ENCODE measurements around the gene COMMD1.

Gene COMMD1

DNA sequence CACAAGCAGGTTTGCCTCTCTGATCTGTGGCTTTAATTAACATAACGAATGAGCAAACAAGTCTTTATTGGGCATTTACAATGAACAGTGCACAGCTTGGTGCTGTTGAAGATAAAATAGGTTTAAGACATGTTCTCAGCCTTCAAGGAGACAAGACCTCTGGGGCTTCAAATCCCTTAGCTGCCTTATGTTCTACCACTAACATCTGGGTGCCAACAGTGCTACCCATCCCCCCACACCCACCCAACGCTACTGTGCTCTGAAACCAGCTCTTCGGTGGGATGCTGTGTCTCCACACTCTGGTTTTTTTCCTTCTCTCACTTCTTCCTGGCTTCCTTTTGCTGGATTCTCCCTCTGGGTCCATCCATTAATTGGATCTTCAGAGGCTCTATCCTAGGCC lies 276.4 kb downstream of the COMMD1 start (continued):
- TF ChIP-seq ZFP3 (CRISPR knock-in tag; IDR thresholded peaks at IDR 0.05) = no peak

DNA sequence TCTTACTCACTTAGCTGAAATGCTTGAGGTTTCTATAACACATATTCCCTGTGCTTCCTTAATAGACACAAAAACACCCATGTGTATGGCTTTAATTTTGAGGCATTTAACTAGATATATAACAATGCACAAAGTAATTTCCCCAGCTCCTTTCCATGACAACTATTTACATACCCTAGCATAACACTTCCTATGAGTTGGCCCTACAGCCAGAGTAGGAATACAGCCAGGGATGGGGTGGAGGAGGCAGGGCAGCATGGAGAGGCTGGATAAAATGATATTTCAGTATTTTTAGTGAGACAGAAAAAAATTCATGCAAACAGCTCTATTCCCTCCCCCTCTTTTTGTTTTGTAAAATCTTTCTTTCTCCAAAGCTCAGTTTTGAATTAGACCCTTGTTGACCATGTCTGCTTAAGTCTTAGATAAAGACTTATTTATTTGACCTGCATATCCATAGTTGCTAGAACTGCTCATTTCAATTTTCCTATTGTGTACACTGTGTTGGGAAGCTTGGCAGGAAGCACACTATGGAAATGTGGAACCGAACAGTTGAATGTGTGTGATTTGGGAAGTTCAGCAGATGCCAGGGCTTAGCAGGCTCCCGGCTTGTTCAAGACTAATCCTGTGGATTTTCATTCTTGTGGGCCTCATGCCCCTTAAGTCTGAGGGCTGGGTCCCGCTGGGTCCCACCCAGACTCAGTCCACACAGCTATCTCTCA lies 279.2 kb downstream of the COMMD1 start:
- no peak for TF ChIP-seq RARB (CRISPR knock-in tag; IDR thresholded peaks at IDR 0.05)
- TF ChIP-seq ZFP30 (CRISPR knock-in tag; IDR thresholded peaks at IDR 0.05) = no peak
- no peak for TF ChIP-seq ARNTL (CRISPR knock-in tag; IDR thresholded peaks at IDR 0.05; ENCODE audit: borderline replicate concordance, low read depth)
- no peak for TF ChIP-seq ZNF8 (CRISPR knock-in tag; IDR thresholded peaks at IDR 0.05)
- no peak for TF ChIP-seq CSDC2 (CRISPR knock-in tag; IDR thresholded peaks at IDR 0.05)
- no peak for TF ChIP-seq CSRNP3 (CRISPR knock-in tag; IDR thresholded peaks at IDR 0.05)
- TF ChIP-seq PPARA (CRISPR knock-in tag; IDR thresholded peaks at IDR 0.05; ENCODE audit: borderline replicate concordance) = no peak
- no peak for TF ChIP-seq ZNF70 (CRISPR knock-in tag; IDR thresholded peaks at IDR 0.05)
- no peak for TF ChIP-seq GLIS3 (CRISPR knock-in tag; IDR thresholded peaks at IDR 0.05)
- no peak for TF ChIP-seq TOX (CRISPR knock-in tag; IDR thresholded peaks at IDR 0.05; ENCODE audit: borderline replicate concordance)
- TF ChIP-seq, protein P1, sequence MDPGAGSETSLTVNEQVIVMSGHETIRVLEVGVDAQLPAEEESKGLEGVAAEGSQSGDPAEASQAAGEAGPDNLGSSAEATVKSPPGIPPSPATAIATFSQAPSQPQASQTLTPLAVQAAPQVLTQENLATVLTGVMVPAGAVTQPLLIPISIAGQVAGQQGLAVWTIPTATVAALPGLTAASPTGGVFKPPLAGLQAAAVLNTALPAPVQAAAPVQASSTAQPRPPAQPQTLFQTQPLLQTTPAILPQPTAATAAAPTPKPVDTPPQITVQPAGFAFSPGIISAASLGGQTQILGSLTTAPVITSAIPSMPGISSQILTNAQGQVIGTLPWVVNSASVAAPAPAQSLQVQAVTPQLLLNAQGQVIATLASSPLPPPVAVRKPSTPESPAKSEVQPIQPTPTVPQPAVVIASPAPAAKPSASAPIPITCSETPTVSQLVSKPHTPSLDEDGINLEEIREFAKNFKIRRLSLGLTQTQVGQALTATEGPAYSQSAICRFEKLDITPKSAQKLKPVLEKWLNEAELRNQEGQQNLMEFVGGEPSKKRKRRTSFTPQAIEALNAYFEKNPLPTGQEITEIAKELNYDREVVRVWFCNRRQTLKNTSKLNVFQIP (CRISPR knock-in tag; IDR thresholded peaks at IDR 0.05; ENCODE audit: borderline replicate concordance, low read depth) = no peak
- TF ChIP-seq TCF4 (CRISPR knock-in tag; IDR thresholded peaks at IDR 0.05; ENCODE audit: borderline replicate concordance) = no peak
- no peak for TF ChIP-seq CREB5 (CRISPR knock-in tag; IDR thresholded peaks at IDR 0.05; ENCODE audit: low read depth)
- TF ChIP-seq ESRRG (CRISPR knock-in tag; IDR thresholded peaks at IDR 0.05) = no peak
- TF ChIP-seq ISL1 (CRISPR knock-in tag; IDR thresholded peaks at IDR 0.05) = no peak
- TF ChIP-seq PATZ1 (CRISPR knock-in tag; IDR thresholded peaks at IDR 0.05; ENCODE audit: borderline replicate concordance) = no peak
- no peak for ATAC-seq

All from SK-N-SH treated with all-trans-retinoic acid at 6 μM for 48 hours (cell line).